ENCODE measurements around the gene LYZL1.
A peak's percentile ranks its signal among the peaks of the same experiment; 100 is the strongest.
"Not testable (repeated sequence)": the region's sequence is repeated elsewhere in the genome, so short reads cannot be mapped to it uniquely, and the experiment has no call there.

LYZL1 gene

GRCh38 chr10:29308142-29308541 lies 19.3 kb downstream of the LYZL1 start:
- H3K4me3 Mint-ChIP-seq; H3K9me3 Mint-ChIP-seq; H3K36me3 Mint-ChIP-seq (ENCODE audit: low read depth); DNase-seq; H3K4me1 Mint-ChIP-seq; ATAC-seq; H3K27ac Mint-ChIP-seq: not testable (repeated sequence)
- H3K27me3 Mint-ChIP-seq = peaks cover 24% of the 10 kb centered on the region

- H3K27me3 Mint-ChIP-seq = peaks cover 17% of the 10 kb centered on the region
- no peak overlapping the region for H3K4me3 Mint-ChIP-seq
- ATAC-seq = no peak
- no peak for DNase-seq
- no peaks in the 10 kb centered on the region for H3K9me3 Mint-ChIP-seq
- H3K4me1 Mint-ChIP-seq = no peaks in the 10 kb centered on the region
- no peak overlapping the region for H3K27ac Mint-ChIP-seq
- H3K36me3 Mint-ChIP-seq (ENCODE audit: low read depth) = no peaks in the 10 kb centered on the region
Observed at GRCh38 chr10:29309465-29309864, 20.6 kb downstream of the LYZL1 start.

GRCh38 chr10:29310463-29310862 lies 21.6 kb downstream of the LYZL1 start:
- H3K4me1 Mint-ChIP-seq; H3K27ac Mint-ChIP-seq; H3K9me3 Mint-ChIP-seq; DNase-seq; ATAC-seq; H3K4me3 Mint-ChIP-seq; H3K36me3 Mint-ChIP-seq (ENCODE audit: low read depth): not testable (repeated sequence)
- H3K27me3 Mint-ChIP-seq = peaks cover 12% of the 10 kb centered on the region

- DNase-seq = no peak
- ATAC-seq = no peak
- peaks cover 6% of the 10 kb centered on the region for H3K27me3 Mint-ChIP-seq
- H3K27ac Mint-ChIP-seq = no peak overlapping the region
- peaks cover 1% of the 10 kb centered on the region for H3K4me1 Mint-ChIP-seq
- no peak overlapping the region for H3K4me3 Mint-ChIP-seq
- no peaks in the 10 kb centered on the region for H3K9me3 Mint-ChIP-seq
- H3K36me3 Mint-ChIP-seq (ENCODE audit: low read depth) = no peaks in the 10 kb centered on the region
Observed at GRCh38 chr10:29313071-29313470, 24.2 kb downstream of the LYZL1 start.

GRCh38 chr10:29314726-29315125 lies 25.9 kb downstream of the LYZL1 start:
- Mint-ChIP-seq H3K9me3 (no peaks in the 10 kb centered on the region), H3K27me3 (peaks cover 12% of the 10 kb centered on the region), H3K27ac (no peak overlapping the region), H3K4me1 (peaks cover 10% of the 10 kb centered on the region), H3K4me3 (no peak overlapping the region), H3K36me3 (ENCODE audit: low read depth) (no peaks in the 10 kb centered on the region)
- ATAC-seq = no peak
- no peak for DNase-seq

- no peak for ATAC-seq
- H3K27ac Mint-ChIP-seq = no peak overlapping the region
- no peak for DNase-seq
- peaks cover 10% of the 10 kb centered on the region for H3K4me1 Mint-ChIP-seq
- no peaks in the 10 kb centered on the region for H3K9me3 Mint-ChIP-seq
- H3K4me3 Mint-ChIP-seq = no peak overlapping the region
- peaks cover 13% of the 10 kb centered on the region for H3K27me3 Mint-ChIP-seq
- H3K36me3 Mint-ChIP-seq (ENCODE audit: low read depth) = no peaks in the 10 kb centered on the region
Observed at GRCh38 chr10:29315814-29316213, 26.9 kb downstream of the LYZL1 start.

- DNase-seq (no peak), ATAC-seq (no peak)
- Mint-ChIP-seq H3K27ac (no peak overlapping the region), H3K27me3 (peaks cover 15% of the 10 kb centered on the region), H3K36me3 (ENCODE audit: low read depth) (no peaks in the 10 kb centered on the region), H3K9me3 (no peaks in the 10 kb centered on the region), H3K4me3 (no peak overlapping the region), H3K4me1 (peaks cover 10% of the 10 kb centered on the region)
Observed at GRCh38 chr10:29316308-29317026, 27.6 kb downstream of the LYZL1 start.

GRCh38 chr10:29317027-29317420 lies 28.2 kb downstream of the LYZL1 start:
- H3K36me3 Mint-ChIP-seq (ENCODE audit: low read depth) = no peaks in the 10 kb centered on the region
- peaks cover 10% of the 10 kb centered on the region for H3K4me1 Mint-ChIP-seq
- ATAC-seq (no peak), DNase-seq (no peak)
- H3K27ac Mint-ChIP-seq = no peak overlapping the region
- no peaks in the 10 kb centered on the region for H3K9me3 Mint-ChIP-seq
- peaks cover 17% of the 10 kb centered on the region for H3K27me3 Mint-ChIP-seq
- no peak overlapping the region for H3K4me3 Mint-ChIP-seq

- no peaks in the 10 kb centered on the region for H3K9me3 Mint-ChIP-seq
- H3K27ac Mint-ChIP-seq = no peak overlapping the region
- peaks cover 10% of the 10 kb centered on the region for H3K4me1 Mint-ChIP-seq
- no peak for ATAC-seq
- peaks cover 17% of the 10 kb centered on the region for H3K27me3 Mint-ChIP-seq
- no peak overlapping the region for H3K4me3 Mint-ChIP-seq
- DNase-seq = no peak
- no peaks in the 10 kb centered on the region for H3K36me3 Mint-ChIP-seq (ENCODE audit: low read depth)
Observed at GRCh38 chr10:29317423-29318021, 28.7 kb downstream of the LYZL1 start.

- not testable (repeated sequence) for H3K36me3 Mint-ChIP-seq (ENCODE audit: low read depth); H3K4me3 Mint-ChIP-seq; H3K9me3 Mint-ChIP-seq; H3K27ac Mint-ChIP-seq
- ATAC-seq = peak; percentile 67
- H3K4me1 Mint-ChIP-seq = peaks cover 10% of the 10 kb centered on the region
- DNase-seq = peak; percentile 23
- peaks cover 21% of the 10 kb centered on the region for H3K27me3 Mint-ChIP-seq
Observed at GRCh38 chr10:29318141-29319071, 29.5 kb downstream of the LYZL1 start.

- Mint-ChIP-seq H3K27ac (no peak overlapping the region), H3K4me1 (peaks cover 10% of the 10 kb centered on the region), H3K9me3 (no peaks in the 10 kb centered on the region), H3K4me3 (no peak overlapping the region), H3K36me3 (ENCODE audit: low read depth) (no peaks in the 10 kb centered on the region), H3K27me3 (peaks cover 23% of the 10 kb centered on the region)
- ATAC-seq (no peak), DNase-seq (no peak)
Observed at GRCh38 chr10:29319205-29319781, 30.4 kb downstream of the LYZL1 start.

GRCh38 chr10:29320680-29321121 lies 31.8 kb downstream of the LYZL1 start:
- not testable (repeated sequence) for H3K36me3 Mint-ChIP-seq (ENCODE audit: low read depth); H3K4me3 Mint-ChIP-seq; H3K27ac Mint-ChIP-seq; ATAC-seq; H3K9me3 Mint-ChIP-seq; DNase-seq
- Mint-ChIP-seq H3K27me3 (peaks cover 23% of the 10 kb centered on the region), H3K4me1 (peaks cover 10% of the 10 kb centered on the region)

GRCh38 chr10:29321656-29322055 lies 32.8 kb downstream of the LYZL1 start:
- Mint-ChIP-seq H3K27me3 (peaks cover 23% of the 10 kb centered on the region), H3K9me3 (no peaks in the 10 kb centered on the region), H3K36me3 (ENCODE audit: low read depth) (no peaks in the 10 kb centered on the region), H3K27ac (no peak overlapping the region), H3K4me1 (peaks cover 10% of the 10 kb centered on the region), H3K4me3 (no peak overlapping the region)
- DNase-seq (no peak), ATAC-seq (no peak)

GRCh38 chr10:29322918-29323317 lies 34.0 kb downstream of the LYZL1 start:
- ATAC-seq (no peak), DNase-seq (no peak)
- Mint-ChIP-seq H3K27me3 (peaks cover 23% of the 10 kb centered on the region), H3K27ac (no peak overlapping the region), H3K4me3 (no peak overlapping the region), H3K36me3 (ENCODE audit: low read depth) (no peaks in the 10 kb centered on the region), H3K4me1 (peaks cover 10% of the 10 kb centered on the region), H3K9me3 (no peaks in the 10 kb centered on the region)
